Tibial nerve (tissue), 4 donors: ENCODE data around the gene HLA-DOA.

Source experiments
- EP300 ChIP-seq, 2 donors: sonication (generic); formaldehyde crosslinking; IDR thresholded peaks; one replicate each; pipeline ENCODE4 v1.6.1; 2017; ENCODE audit warnings: antibody characterized with exemption in 2 of 2, mild to moderate bottlenecking in 1 of 2
- POLR2A ChIP-seq, 2 donors: fragments of 450-650 bp; IDR thresholded peaks; one replicate each; pipeline ENCODE4 v1.6.1; 2017; ENCODE audit warnings: antibody characterized with exemption in 2 of 2, mild to moderate bottlenecking in 2 of 2, moderate library complexity in 2 of 2
- TF ChIP-seq, protein P1 (sequence below), 5 experiments: fragments of 200-600 bp in 3 of 5; fragments of 450-650 bp in 2 of 5; sonication (generic) in 3 of 5; IDR thresholded peaks; one replicate each; pipeline ENCODE4 v1.5.1; 2016 to 2019; ENCODE audit warnings: antibody characterized with exemption in 5 of 5, mild to moderate bottlenecking in 3 of 5, moderate library complexity in 2 of 5

DNA sequence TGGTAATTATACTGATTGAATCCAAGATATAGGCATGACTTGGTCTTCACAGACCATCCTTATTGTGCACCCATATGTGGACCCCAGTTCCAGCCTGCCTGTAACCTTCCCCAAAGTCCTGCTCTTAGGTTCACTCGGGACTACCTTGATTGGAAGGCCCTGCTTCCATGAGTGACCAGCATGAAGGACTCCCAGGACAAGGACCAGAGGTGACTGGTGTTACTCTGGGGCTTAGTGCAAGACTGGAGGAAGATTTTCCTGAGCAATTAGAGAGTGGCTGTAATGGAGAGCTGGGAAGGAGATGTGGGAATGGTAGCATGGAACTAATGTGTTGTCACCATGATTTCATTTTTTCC, 25.9 kb downstream of the HLA-DOA start:
- TF ChIP-seq, protein P1, sequence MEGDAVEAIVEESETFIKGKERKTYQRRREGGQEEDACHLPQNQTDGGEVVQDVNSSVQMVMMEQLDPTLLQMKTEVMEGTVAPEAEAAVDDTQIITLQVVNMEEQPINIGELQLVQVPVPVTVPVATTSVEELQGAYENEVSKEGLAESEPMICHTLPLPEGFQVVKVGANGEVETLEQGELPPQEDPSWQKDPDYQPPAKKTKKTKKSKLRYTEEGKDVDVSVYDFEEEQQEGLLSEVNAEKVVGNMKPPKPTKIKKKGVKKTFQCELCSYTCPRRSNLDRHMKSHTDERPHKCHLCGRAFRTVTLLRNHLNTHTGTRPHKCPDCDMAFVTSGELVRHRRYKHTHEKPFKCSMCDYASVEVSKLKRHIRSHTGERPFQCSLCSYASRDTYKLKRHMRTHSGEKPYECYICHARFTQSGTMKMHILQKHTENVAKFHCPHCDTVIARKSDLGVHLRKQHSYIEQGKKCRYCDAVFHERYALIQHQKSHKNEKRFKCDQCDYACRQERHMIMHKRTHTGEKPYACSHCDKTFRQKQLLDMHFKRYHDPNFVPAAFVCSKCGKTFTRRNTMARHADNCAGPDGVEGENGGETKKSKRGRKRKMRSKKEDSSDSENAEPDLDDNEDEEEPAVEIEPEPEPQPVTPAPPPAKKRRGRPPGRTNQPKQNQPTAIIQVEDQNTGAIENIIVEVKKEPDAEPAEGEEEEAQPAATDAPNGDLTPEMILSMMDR (IDR thresholded peaks at IDR 0.05), result no peak
- TF ChIP-seq POLR2A (IDR thresholded peaks at IDR 0.05) (no peak), EP300 (IDR thresholded peaks at IDR 0.05) (no peak)
